GM23248 (cell line): ENCODE measurements around the gene TCOF1. TPM values are rescaled to one million over a fixed set of nuclear protein-coding genes. Genes with fewer than 3 reads are reported as not detected.

Experiments
- DNase-seq: peaks from one replicate; pipeline ENCODE4 v3.0.0-alpha.2; 2015
- H2AFZ ChIP-seq: fragments of 200-600 bp; sonication (generic); 2 replicates; pipeline ENCODE4 v1.6.1; 2016; ENCODE audit warnings: antibody characterized with exemption
- H3F3A ChIP-seq: fragments of 200-600 bp; sonication (generic); 2 replicates; pipeline ENCODE4 v1.6.1; 2016; ENCODE audit warnings: mild to moderate bottlenecking, antibody characterized with exemption, mixed run types; ENCODE audit not compliant: insufficient read depth
- H3K27ac ChIP-seq: fragments of 200-600 bp; sonication (generic); 2 replicates; pipeline ENCODE4 v1.5.1; 2016; ENCODE audit warnings: mild to moderate bottlenecking
- H3K27me3 ChIP-seq: fragments of 200-600 bp; sonication (generic); replicated peaks from 2 replicates; pipeline ENCODE4 v1.6.1; 2016; ENCODE audit warnings: mild to moderate bottlenecking; ENCODE audit not compliant: insufficient read depth
- H3K36me3 ChIP-seq: fragments of 200-600 bp; sonication (generic); 2 replicates; pipeline ENCODE4 v1.6.1; 2016; ENCODE audit warnings: low read depth, mild to moderate bottlenecking
- H3K4me1 ChIP-seq: fragments of 200-600 bp; sonication (generic); 2 replicates; pipeline ENCODE4 v1.6.1; 2016; ENCODE audit warnings: mild to moderate bottlenecking; ENCODE audit not compliant: insufficient read depth
- H3K4me2 ChIP-seq: fragments of 200-600 bp; sonication (generic); one replicate; pipeline ENCODE4 v1.6.1; 2016; ENCODE audit warnings: mild to moderate bottlenecking; ENCODE audit not compliant: unreplicated experiment
- H3K4me3 ChIP-seq: fragments of 200-600 bp; sonication (generic); 2 replicates; pipeline ENCODE4 v1.5.1; 2016; ENCODE audit warnings: mild to moderate bottlenecking
- H3K79me2 ChIP-seq: fragments of 200-600 bp; sonication (generic); 2 replicates; pipeline ENCODE4 v1.6.1; 2016; ENCODE audit warnings: mild to moderate bottlenecking; ENCODE audit not compliant: insufficient read depth
- H3K9ac ChIP-seq: fragments of 200-600 bp; sonication (generic); 2 replicates; pipeline ENCODE4 v1.6.1; 2016; ENCODE audit warnings: mild to moderate bottlenecking
- H3K9me2 ChIP-seq: fragments of 200-600 bp; sonication (generic); 2 replicates; pipeline ENCODE4 v1.6.1; 2016; ENCODE audit warnings: mixed run types, mild to moderate bottlenecking, moderate library complexity; ENCODE audit not compliant: insufficient read depth
- H3K9me3 ChIP-seq: fragments of 200-600 bp; sonication (generic); one replicate; pipeline ENCODE4 v1.6.1; 2017; ENCODE audit warnings: low read depth
- H4K20me1 ChIP-seq: fragments of 200-600 bp; sonication (generic); 2 replicates; pipeline ENCODE4 v1.6.0; 2016; ENCODE audit not compliant: insufficient read depth
- EZH2 ChIP-seq: fragments of 200-600 bp; sonication (generic); IDR thresholded peaks from 2 replicates; pipeline ENCODE4 v1.6.1; 2018; ENCODE audit warnings: antibody characterized with exemption, mild to moderate bottlenecking; ENCODE audit not compliant: insufficient read depth, poor library complexity, severe bottlenecking
- EZH2phosphoT487 ChIP-seq: fragments of 200-600 bp; sonication (generic); IDR thresholded peaks from 2 replicates; pipeline ENCODE4 v1.6.1; 2018; ENCODE audit warnings: antibody characterized with exemption, moderate library complexity, mild to moderate bottlenecking, low read depth; ENCODE audit not compliant: insufficient read depth
- WGBS, 2 experiments: methylation state at CpG; one replicate each; pipeline ENCODE4 v1.1.6; 2015 to 2017; ENCODE audit warnings: low lambda C conversion rate in 2 of 2, low coverage in 1 of 2; ENCODE audit errors: missing lambda C conversion rate in 2 of 2; 5-methylcytosine and 5-hydroxymethylcytosine counted together
- in situ Hi-C: fragments of 300-500 bp; cut with MboI; formaldehyde crosslinking; loops from 2 replicates; pipeline ENCODE4 v1.15.0; 2020
- polyA plus RNA-seq: library from polyadenylated mRNA; unstranded; fragments of >200 nt; fragmentation: Nextera tagmentation; extraction: Ambion mirVana; gene quantifications from 2 replicates; pipeline ENCODE4 v1.2.1, GENCODE V29; 2016
- total RNA-seq: library from RNA; depleted of rRNA; stranded (reverse); fragments of >200 nt; shearing (Covaris generic); gene quantifications from 2 replicates; pipeline ENCODE4 v1.2.3, GENCODE V29; 2014

Gene TCOF1
- total and polyA plus RNA-seq, 2 experiments from 2014 or later, result 15.1 to 18.0 TPM

DNA sequence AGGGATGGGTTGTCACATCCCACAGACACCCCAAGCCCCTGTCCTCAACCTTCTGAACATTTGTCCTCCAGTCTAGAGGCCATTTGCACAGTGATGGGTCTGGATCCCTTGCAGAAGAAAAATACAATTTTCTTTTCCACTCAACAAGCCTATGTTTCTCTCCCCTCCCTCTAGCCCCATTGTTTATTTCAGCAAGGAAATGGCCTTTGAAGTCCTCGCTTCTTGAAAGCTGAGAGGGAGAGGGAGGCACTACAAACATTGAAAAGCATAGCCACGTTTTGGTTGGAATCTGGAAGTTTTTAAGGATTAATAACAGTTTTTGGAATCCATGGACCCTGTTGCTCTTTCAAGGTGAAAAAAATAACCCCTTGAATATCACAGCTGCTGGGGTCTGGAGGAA is 30.8 kb upstream of the TCOF1 start:
- no peak for TF ChIP-seq EZH2
- TF ChIP-seq EZH2phosphoT487, result no peak
- Histone ChIP-seq H3K27ac (no peak overlapping the region), H3K9me2 (no peaks in the 10 kb centered on the region), H3K9me3 (no peaks in the 10 kb centered on the region), H4K20me1 (no peaks in the 10 kb centered on the region), H3K4me3 (no peak overlapping the region), H3K9ac (no peak overlapping the region), H2AFZ (no peak overlapping the region), H3K4me2 (no peak overlapping the region), H3K79me2 (no peaks in the 10 kb centered on the region), H3K27me3 (no peaks in the 10 kb centered on the region), H3K36me3 (no peaks in the 10 kb centered on the region), H3K4me1 (peaks cover 10% of the 10 kb centered on the region), H3F3A (peaks cover 7% of the 10 kb centered on the region)
- 75 to 79% methylated on average over 2 of the region's 2 CpGs for WGBS, 2 experiments
- DNase-seq, result no peak
- in situ Hi-C loops, result no loop called here

GRCh38 chr5:150327139-150327538 is 30.4 kb upstream of the TCOF1 start:
- H3K9me2 ChIP-seq, result no peaks in the 10 kb centered on the region
- peaks cover 5% of the 10 kb centered on the region for H3K4me1 ChIP-seq
- H3K79me2 ChIP-seq, result no peaks in the 10 kb centered on the region
- H3K4me3 ChIP-seq, result no peak overlapping the region
- DNase-seq, result no peak
- H3K27me3 ChIP-seq, result no peaks in the 10 kb centered on the region
- no peaks in the 10 kb centered on the region for H4K20me1 ChIP-seq
- no peak for TF ChIP-seq EZH2phosphoT487
- no peak for TF ChIP-seq EZH2
- H2AFZ ChIP-seq, result no peak overlapping the region
- no peaks in the 10 kb centered on the region for H3K9me3 ChIP-seq
- peaks cover 3% of the 10 kb centered on the region; the same call in 1 of the 2 replicates for H3F3A ChIP-seq
- H3K9ac ChIP-seq, result no peak overlapping the region
- no peak overlapping the region for H3K27ac ChIP-seq
- H3K36me3 ChIP-seq, result no peaks in the 10 kb centered on the region
- in situ Hi-C loops, result no loop called here
- no peak overlapping the region for H3K4me2 ChIP-seq
- WGBS, 2 experiments, result 65 to 67% methylated on average over 3 of the region's 3 CpGs

- Histone ChIP-seq H3K4me2 (no peak overlapping the region), H3K4me3 (no peak overlapping the region), H3K9ac (no peak overlapping the region), H3K36me3 (no peaks in the 10 kb centered on the region), H3K79me2 (no peaks in the 10 kb centered on the region), H3K9me2 (no peaks in the 10 kb centered on the region), H3K27me3 (no peaks in the 10 kb centered on the region), H3K9me3 (no peaks in the 10 kb centered on the region), H4K20me1 (no peaks in the 10 kb centered on the region), H3F3A (no peaks in the 10 kb centered on the region), H3K27ac (no peak overlapping the region), H3K4me1 (no peaks in the 10 kb centered on the region), H2AFZ (no peak overlapping the region)
- DNase-seq, result no peak
- in situ Hi-C loops, result no loop called here
- TF ChIP-seq EZH2 (no peak), EZH2phosphoT487 (no peak)
- WGBS, 2 experiments, result 80 to 90% methylated on average over 2 of the region's 2 CpGs
These were observed 29.0 kb upstream of the TCOF1 start for GRCh38 chr5:150328515-150328914.

DNA sequence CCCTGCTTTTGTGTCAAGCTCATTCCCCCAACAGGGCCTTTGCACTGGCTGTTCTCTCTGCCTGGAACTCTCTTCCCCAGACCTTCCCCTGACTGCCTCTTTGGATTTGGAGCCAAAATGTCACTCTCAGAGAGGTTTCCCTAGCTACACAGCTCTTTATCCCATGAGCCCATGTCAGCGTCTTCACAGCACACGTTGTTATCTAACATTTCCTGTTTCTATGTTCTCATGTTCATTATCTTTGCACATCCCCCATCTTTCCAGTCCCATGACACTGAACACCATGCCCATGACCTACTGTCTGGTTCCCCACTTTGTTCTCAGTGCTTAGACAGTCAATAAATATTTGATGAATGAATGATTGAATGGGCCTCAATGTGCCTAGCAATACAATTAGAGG is 28.5 kb upstream of the TCOF1 start:
- WGBS, 2 experiments, result 74 to 79% methylated on average over 2 of the region's 2 CpGs

More for the DNA sequence above, 28.5 kb upstream of the TCOF1 start:
- Histone ChIP-seq H3K9ac (no peak overlapping the region), H4K20me1 (no peaks in the 10 kb centered on the region), H3K27me3 (no peaks in the 10 kb centered on the region), H3K4me2 (no peak overlapping the region), H3F3A (no peaks in the 10 kb centered on the region), H3K27ac (no peak overlapping the region), H3K4me3 (no peak overlapping the region), H3K9me2 (no peaks in the 10 kb centered on the region), H2AFZ (no peak overlapping the region), H3K9me3 (no peaks in the 10 kb centered on the region), H3K36me3 (no peaks in the 10 kb centered on the region), H3K79me2 (no peaks in the 10 kb centered on the region), H3K4me1 (no peaks in the 10 kb centered on the region)
- no peak for DNase-seq
- in situ Hi-C loops, result no loop called here
- TF ChIP-seq EZH2, result no peak
- no peak for TF ChIP-seq EZH2phosphoT487
